HEK293 (cell line): Measurements from ENCODE around the gene SIK2.

Experiments
- CTCF ChIA-PET: fragments of 350-600 bp; formaldehyde crosslinking; extraction: SDS; loops from one replicate; lab custom pipeline; 2021; ENCODE audit warnings: antibody characterized with exemption; lab: Yijun Ruan, JAX
- POLR2A ChIA-PET: fragments of 300-600 bp; formaldehyde crosslinking; extraction: SDS; loops from one replicate; lab custom pipeline; 2020; ENCODE audit warnings: antibody characterized with exemption, inconsistent platforms; lab: Yijun Ruan, JAX
- H3K27ac ChIP-seq: fragments of 200-500 bp; sonication (Bioruptor generic); 2 replicates; pipeline ENCODE4 v1.5.1; 2014; ENCODE audit warnings: low read depth, low read length, control low read depth, inconsistent platforms; ENCODE audit errors: extremely low read depth
- H3K36me3 ChIP-seq, 2 experiments: fragments of 200-500 bp in 1 of 2; sonication (Bioruptor generic) in 1 of 2; 1 replicate in 1 of 2; 2 replicates in 1 of 2; pipeline ENCODE4 v1.5.1; 2014 to 2017; ENCODE audit warnings: inconsistent platforms in 2 of 2, low read length in 2 of 2; ENCODE audit not compliant: control insufficient read depth in 2 of 2, insufficient read depth in 1 of 2
- H3K4me1 ChIP-seq: fragments of 200-500 bp; sonication (Bioruptor generic); 2 replicates; pipeline ENCODE4 v1.5.1; 2014; ENCODE audit warnings: mild to moderate bottlenecking, low read length, inconsistent platforms; ENCODE audit not compliant: control insufficient read depth, insufficient read depth
- H3K4me3 ChIP-seq: 2 replicates; pipeline ENCODE4 v1.5.1; 2011; ENCODE audit warnings: low read depth, mild to moderate bottlenecking, control low read depth, low read length, moderate library complexity
- H3K9me3 ChIP-seq: fragments of 200-500 bp; sonication (Bioruptor generic); 2 replicates; pipeline ENCODE4 v1.5.1; 2014; ENCODE audit warnings: low read depth, low read length, inconsistent platforms; ENCODE audit not compliant: control insufficient read depth, insufficient read depth
- ATF2 ChIP-seq: fragments of 450-650 bp; formaldehyde crosslinking; IDR thresholded peaks from 2 replicates; pipeline ENCODE4 v1.5.1; 2016; ENCODE audit warnings: missing biosample characterization, missing genetic modification characterization, low read depth
- BCL11A ChIP-seq: fragments of 450-650 bp; formaldehyde crosslinking; IDR thresholded peaks from 2 replicates; pipeline ENCODE4 v1.5.1; 2016; ENCODE audit warnings: low read depth, missing biosample characterization, missing genetic modification characterization
- FEZF1 ChIP-seq: fragments of 450-650 bp; formaldehyde crosslinking; IDR thresholded peaks from 2 replicates; pipeline ENCODE4 v1.5.1; 2016; ENCODE audit warnings: missing biosample characterization, missing genetic modification characterization
- GLIS2 ChIP-seq: fragments of 450-650 bp; formaldehyde crosslinking; IDR thresholded peaks from 2 replicates; pipeline ENCODE4 v1.5.1; 2016; ENCODE audit warnings: missing biosample characterization, missing genetic modification characterization
- KLF16 ChIP-seq: fragments of 450-650 bp; formaldehyde crosslinking; IDR thresholded peaks from 2 replicates; pipeline ENCODE4 v1.5.1; 2017; ENCODE audit warnings: missing biosample characterization, missing genetic modification characterization
- MZF1 ChIP-seq: fragments of 450-650 bp; formaldehyde crosslinking; IDR thresholded peaks from 2 replicates; pipeline ENCODE4 v1.5.1; 2017; ENCODE audit warnings: missing biosample characterization, missing genetic modification characterization, borderline replicate concordance
- PBX3 ChIP-seq: sonication (generic); formaldehyde crosslinking; IDR thresholded peaks from 2 replicates; pipeline ENCODE4 v1.8.1; 2022; ENCODE audit warnings: mild to moderate bottlenecking, moderate library complexity, missing genetic modification reagents
- REPIN1 ChIP-seq: fragments of 450-650 bp; formaldehyde crosslinking; IDR thresholded peaks from 2 replicates; pipeline ENCODE4 v1.5.1; 2017; ENCODE audit warnings: missing biosample characterization, missing genetic modification characterization, low read depth
- SP3 ChIP-seq: fragments of 450-650 bp; formaldehyde crosslinking; IDR thresholded peaks from 2 replicates; pipeline ENCODE4 v1.5.1; 2016; ENCODE audit warnings: missing biosample characterization, missing genetic modification characterization
- SP7 ChIP-seq: fragments of 450-650 bp; formaldehyde crosslinking; IDR thresholded peaks from 2 replicates; pipeline ENCODE4 v1.5.1; 2016; ENCODE audit warnings: missing biosample characterization, missing genetic modification characterization
- YY1 ChIP-seq: fragments of 450-650 bp; formaldehyde crosslinking; IDR thresholded peaks from 2 replicates; pipeline ENCODE4 v1.5.1; 2018; ENCODE audit warnings: missing biosample characterization, missing genetic modification characterization
- YY2 ChIP-seq: fragments of 450-650 bp; formaldehyde crosslinking; IDR thresholded peaks from 2 replicates; pipeline ENCODE4 v1.5.1; 2016; ENCODE audit warnings: missing biosample characterization, missing genetic modification characterization
- ZBTB20 ChIP-seq: fragments of 450-650 bp; formaldehyde crosslinking; IDR thresholded peaks from 2 replicates; pipeline ENCODE4 v1.5.1; 2016; ENCODE audit warnings: missing biosample characterization, missing genetic modification characterization
- ZBTB8A ChIP-seq: fragments of 450-650 bp; formaldehyde crosslinking; IDR thresholded peaks from 2 replicates; pipeline ENCODE4 v1.5.1; 2016; ENCODE audit warnings: missing biosample characterization, missing genetic modification characterization
- ZNF132 ChIP-seq: fragments of 450-650 bp; formaldehyde crosslinking; IDR thresholded peaks from 2 replicates; pipeline ENCODE4 v1.5.1; 2017; ENCODE audit warnings: missing biosample characterization, missing genetic modification characterization, borderline replicate concordance
- ZNF184 ChIP-seq: fragments of 450-650 bp; IDR thresholded peaks from 2 replicates; pipeline ENCODE4 v1.5.1; 2018; ENCODE audit warnings: missing biosample characterization, mild to moderate bottlenecking, missing genetic modification characterization
- ZNF24 ChIP-seq: fragments of 450-650 bp; formaldehyde crosslinking; IDR thresholded peaks from 2 replicates; pipeline ENCODE4 v1.5.1; 2016; ENCODE audit warnings: missing biosample characterization, missing genetic modification characterization
- ZNF324 ChIP-seq: fragments of 450-650 bp; formaldehyde crosslinking; IDR thresholded peaks from 2 replicates; pipeline ENCODE4 v1.5.1; 2016; ENCODE audit warnings: missing biosample characterization, missing genetic modification characterization
- ZNF391 ChIP-seq: fragments of 450-650 bp; formaldehyde crosslinking; IDR thresholded peaks from 2 replicates; pipeline ENCODE4 v1.5.1; 2016; ENCODE audit warnings: low read depth, missing biosample characterization, missing genetic modification characterization, borderline replicate concordance
- ZNF394 ChIP-seq: fragments of 450-650 bp; formaldehyde crosslinking; IDR thresholded peaks from 2 replicates; pipeline ENCODE4 v1.5.1; 2016; ENCODE audit warnings: missing biosample characterization, missing genetic modification characterization, mild to moderate bottlenecking, moderate library complexity, borderline replicate concordance
- ZNF398 ChIP-seq: fragments of 450-650 bp; formaldehyde crosslinking; IDR thresholded peaks from 2 replicates; pipeline ENCODE4 v1.5.1; 2017; ENCODE audit warnings: missing biosample characterization, missing genetic modification characterization
- ZNF416 ChIP-seq: fragments of 450-650 bp; formaldehyde crosslinking; IDR thresholded peaks from 2 replicates; pipeline ENCODE4 v1.5.1; 2016; ENCODE audit warnings: missing biosample characterization, missing genetic modification characterization
- ZNF596 ChIP-seq: fragments of 450-650 bp; IDR thresholded peaks from 2 replicates; pipeline ENCODE4 v1.5.0; 2018; ENCODE audit warnings: missing biosample characterization, mild to moderate bottlenecking, missing genetic modification characterization, moderate library complexity
- ZNF610 ChIP-seq: fragments of 450-650 bp; formaldehyde crosslinking; IDR thresholded peaks from 2 replicates; pipeline ENCODE4 v1.5.1; 2016; ENCODE audit warnings: missing biosample characterization, missing genetic modification characterization, borderline replicate concordance
- ZNF629 ChIP-seq: fragments of 450-650 bp; formaldehyde crosslinking; IDR thresholded peaks from 2 replicates; pipeline ENCODE4 v1.5.1; 2017; ENCODE audit warnings: missing biosample characterization, missing genetic modification characterization
- ZNF747 ChIP-seq: fragments of 450-650 bp; formaldehyde crosslinking; IDR thresholded peaks from 2 replicates; pipeline ENCODE4 v1.5.1; 2016; ENCODE audit warnings: missing biosample characterization, missing genetic modification characterization
- ZNF777 ChIP-seq: fragments of 450-650 bp; formaldehyde crosslinking; IDR thresholded peaks from 2 replicates; pipeline ENCODE4 v1.5.1; 2017; ENCODE audit warnings: missing biosample characterization, missing genetic modification characterization, borderline replicate concordance
- ZSCAN30 ChIP-seq: fragments of 450-650 bp; IDR thresholded peaks from 2 replicates; pipeline ENCODE4 v1.5.1; 2018; ENCODE audit warnings: missing biosample characterization, mild to moderate bottlenecking, missing genetic modification characterization, moderate library complexity
- TF ChIP-seq, protein P1 (sequence below): fragments of 450-650 bp; formaldehyde crosslinking; optimal IDR thresholded peaks from 2 replicates; pipeline ENCODE3; 2016; ENCODE audit warnings: missing biosample characterization, mild to moderate bottlenecking, missing genetic modification characterization
- TF ChIP-seq, protein P2 (sequence below): fragments of 450-650 bp; formaldehyde crosslinking; IDR thresholded peaks from 2 replicates; pipeline ENCODE4 v1.5.1; 2016; ENCODE audit warnings: missing biosample characterization, missing genetic modification characterization

SIK2 gene

DNA sequence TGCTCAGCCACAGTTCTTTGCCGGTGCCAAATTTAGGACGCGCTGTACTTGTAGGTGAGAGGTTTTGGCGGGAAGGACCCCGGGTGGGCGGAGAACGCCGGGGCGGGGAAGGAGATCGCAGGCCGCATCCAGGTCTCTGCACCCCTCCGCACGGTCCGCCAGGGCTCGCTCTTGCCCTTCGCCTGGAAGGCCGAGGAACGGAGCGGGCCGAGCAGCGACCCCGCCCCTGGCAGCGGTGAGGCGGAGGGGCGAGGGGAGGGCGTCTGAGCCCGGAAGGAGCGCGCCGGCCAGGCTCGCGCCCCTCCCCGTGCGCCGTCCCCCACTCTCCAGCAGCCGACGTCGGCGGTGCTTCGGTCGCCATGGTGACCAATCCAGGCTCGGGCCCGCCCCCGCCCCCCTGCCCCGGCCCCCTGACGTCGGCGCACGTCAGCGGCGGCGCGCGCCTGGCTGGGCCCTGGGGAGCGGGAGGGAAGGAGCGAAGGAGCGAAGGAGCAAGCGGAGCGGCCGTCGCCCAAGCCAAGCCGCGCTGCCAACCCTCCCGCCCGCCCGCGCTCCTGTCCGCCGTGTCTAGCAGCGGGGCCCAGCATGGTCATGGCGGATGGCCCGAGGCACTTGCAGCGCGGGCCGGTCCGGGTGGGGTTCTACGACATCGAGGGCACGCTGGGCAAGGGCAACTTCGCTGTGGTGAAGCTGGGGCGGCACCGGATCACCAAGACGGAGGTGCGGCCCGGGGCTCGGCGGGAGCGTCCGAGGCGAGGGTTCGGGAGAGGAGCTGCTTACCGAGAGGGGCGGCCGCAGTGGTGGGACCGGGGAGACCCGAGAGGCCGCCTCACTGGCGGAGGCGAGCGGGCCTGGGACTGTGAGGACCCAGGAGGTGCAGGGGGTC lies at the start of gene SIK2:
SIK2 (plus strand) TSS at position 471 of the 886 bp plus-strand sequence; CDS start at position 586, 115 bp downstream.
- ChIA-PET CTCF (interaction anchor here (0.7 to 2.5 kb wide), 10 partner anchors 32 to 536 kb away, joined by 3 to 31 read pairs (median 4); no protein-coding TSS in a partner anchor), POLR2A (no interaction called here)
- Histone ChIP-seq H3K36me3 (no peaks in the 10 kb centered on the region), H3K9me3 (no peaks in the 10 kb centered on the region), H3K4me3 (peak within 1 kb of the TSS; percentile 66), H3K27ac (peak within 1 kb of the TSS; percentile 81), H3K4me1 (no peaks in the 10 kb centered on the region)
- TF ChIP-seq ZBTB8A (tag by site-specific recombination) (peak; percentile 89), ZNF398 (tag by site-specific recombination) (peak; percentile 22), KLF16 (tag by site-specific recombination) (peak; percentile 78; the same call in 1 of the 2 replicates), ZNF24 (tag by site-specific recombination) (no peak), SP3 (peak; percentile 81), ZNF394 (tag by site-specific recombination) (peak; percentile 42; the same call in 1 of the 2 replicates), ZSCAN30 (tag by site-specific recombination) (peak; percentile 93), MZF1 (tag by site-specific recombination) (no peak), ZNF324 (0 out of 2 replicates have a peak, but pooled peaks have one; percentile 35), YY1 (peak; percentile 55; the same call in 1 of the 2 replicates), ZNF596 (tag by site-specific recombination) (0 out of 2 replicates have a peak, but pooled peaks have one; percentile 26), ZNF747 (tag by site-specific recombination) (no peak), ZNF416 (tag by site-specific recombination) (no peak), SP7 (tag by site-specific recombination) (peak; percentile 43), ZNF610 (tag by site-specific recombination) (peak; percentile 88), ZNF184 (tag by site-specific recombination) (0 out of 2 replicates have a peak, but pooled peaks have one; percentile 21), ZNF629 (tag by site-specific recombination) (peak; percentile 51), ZNF391 (peak; percentile 70; the same call in 1 of the 2 replicates), REPIN1 (tag by site-specific recombination) (no peak), ZNF132 (tag by site-specific recombination) (no peak), YY2 (tag by site-specific recombination) (0 out of 2 replicates have a peak, but pooled peaks have one; percentile 30), BCL11A (tag by site-specific recombination) (no peak), GLIS2 (tag by site-specific recombination) (peak; percentile 24), ZNF777 (tag by site-specific recombination) (peak; percentile 47; the same call in 1 of the 2 replicates), ZBTB20 (peak; percentile 95), ATF2 (tag by site-specific recombination) (no peak), FEZF1 (0 out of 2 replicates have a peak, but pooled peaks have one; percentile 35), PBX3 (CRISPR knock-in tag) (peak; percentile 46; the same call in 1 of the 2 replicates)
- TF ChIP-seq, protein P1, sequence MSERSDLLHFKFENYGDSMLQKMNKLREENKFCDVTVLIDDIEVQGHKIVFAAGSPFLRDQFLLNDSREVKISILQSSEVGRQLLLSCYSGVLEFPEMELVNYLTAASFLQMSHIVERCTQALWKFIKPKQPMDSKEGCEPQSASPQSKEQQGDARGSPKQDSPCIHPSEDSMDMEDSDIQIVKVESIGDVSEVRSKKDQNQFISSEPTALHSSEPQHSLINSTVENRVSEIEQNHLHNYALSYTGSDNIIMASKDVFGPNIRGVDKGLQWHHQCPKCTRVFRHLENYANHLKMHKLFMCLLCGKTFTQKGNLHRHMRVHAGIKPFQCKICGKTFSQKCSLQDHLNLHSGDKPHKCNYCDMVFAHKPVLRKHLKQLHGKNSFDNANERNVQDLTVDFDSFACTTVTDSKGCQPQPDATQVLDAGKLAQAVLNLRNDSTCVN = peak; percentile 74
- TF ChIP-seq, protein P2, sequence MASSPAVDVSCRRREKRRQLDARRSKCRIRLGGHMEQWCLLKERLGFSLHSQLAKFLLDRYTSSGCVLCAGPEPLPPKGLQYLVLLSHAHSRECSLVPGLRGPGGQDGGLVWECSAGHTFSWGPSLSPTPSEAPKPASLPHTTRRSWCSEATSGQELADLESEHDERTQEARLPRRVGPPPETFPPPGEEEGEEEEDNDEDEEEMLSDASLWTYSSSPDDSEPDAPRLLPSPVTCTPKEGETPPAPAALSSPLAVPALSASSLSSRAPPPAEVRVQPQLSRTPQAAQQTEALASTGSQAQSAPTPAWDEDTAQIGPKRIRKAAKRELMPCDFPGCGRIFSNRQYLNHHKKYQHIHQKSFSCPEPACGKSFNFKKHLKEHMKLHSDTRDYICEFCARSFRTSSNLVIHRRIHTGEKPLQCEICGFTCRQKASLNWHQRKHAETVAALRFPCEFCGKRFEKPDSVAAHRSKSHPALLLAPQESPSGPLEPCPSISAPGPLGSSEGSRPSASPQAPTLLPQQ (tag by site-specific recombination) = peak; percentile 36
